Memory B cell (primary cell): ENCODE measurements around the gene TMEM183A.
"Not testable (repeated sequence)": the region's sequence is repeated elsewhere in the genome, so short reads cannot be mapped to it uniquely, and the experiment has no call there.

Source experiments
- ATAC-seq: fragments of 150-1000 bp; cut with Tn5 transposase; 2 replicates; pipeline ENCODE4 v1.10.0; 2021; ENCODE audit warnings: low read depth, mild to moderate bottlenecking, moderate library complexity
- DNase-seq, 2 donors: peaks; one replicate each; pipeline ENCODE4 v3.0.0; 2022; ENCODE audit warnings: low spot score in 2 of 2
- H3K27ac Mint-ChIP-seq: one replicate; pipeline ENCODE4 v1.8.0; 2022; ENCODE audit warnings: mild to moderate bottlenecking, moderate library complexity, mixed read lengths
- H3K27me3 Mint-ChIP-seq: one replicate; pipeline ENCODE4 v1.8.0; 2022; ENCODE audit warnings: mixed read lengths
- H3K36me3 Mint-ChIP-seq: one replicate; pipeline ENCODE4 v1.8.0; 2022; ENCODE audit warnings: mild to moderate bottlenecking, mixed read lengths
- H3K4me1 Mint-ChIP-seq: one replicate; pipeline ENCODE4 v1.8.0; 2022; ENCODE audit warnings: mixed read lengths
- H3K4me3 Mint-ChIP-seq: one replicate; pipeline ENCODE4 v1.8.0; 2022; ENCODE audit warnings: mild to moderate bottlenecking, moderate library complexity, mixed read lengths
- H3K9me3 Mint-ChIP-seq: one replicate; pipeline ENCODE4 v1.8.0; 2022; ENCODE audit warnings: mixed read lengths

TMEM183A gene

DNA sequence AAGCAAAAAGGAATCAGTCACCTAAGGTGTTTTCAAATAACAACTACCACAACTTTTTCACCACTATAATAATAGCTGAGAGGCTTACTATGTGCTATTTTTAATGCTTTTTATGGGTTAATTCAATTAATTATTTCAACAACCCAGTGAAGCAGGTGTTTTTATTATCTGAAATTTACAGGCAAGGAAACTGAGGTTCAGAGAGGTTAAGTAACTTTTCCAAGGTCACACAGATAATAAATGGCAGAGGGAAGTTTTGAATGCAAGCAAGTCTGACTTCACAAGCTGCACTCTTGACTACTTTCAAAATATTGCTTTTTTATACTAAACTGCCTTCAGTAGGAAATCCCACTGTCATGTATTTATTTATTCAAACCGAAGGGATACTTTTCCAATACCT lies 4.2 kb upstream of the TMEM183A start:
- Mint-ChIP-seq H3K36me3 (no peaks in the 10 kb centered on the region), H3K27me3 (no peaks in the 10 kb centered on the region), H3K4me1 (peaks cover 17% of the 10 kb centered on the region), H3K4me3 (no peak overlapping the region), H3K9me3 (peaks cover 2% of the 10 kb centered on the region), H3K27ac (no peak overlapping the region)
- no peak for DNase-seq
- ATAC-seq: no peak

GRCh38 chr1:203005395-203006142 lies 1.6 kb upstream of the TMEM183A start:
- not testable (repeated sequence) for H3K27me3 Mint-ChIP-seq, DNase-seq, H3K36me3 Mint-ChIP-seq, H3K9me3 Mint-ChIP-seq, ATAC-seq
- H3K4me1 Mint-ChIP-seq: peaks cover 21% of the 10 kb centered on the region
- peak overlapping the region; percentile 91 for H3K4me3 Mint-ChIP-seq
- peak overlapping the region; percentile 95 for H3K27ac Mint-ChIP-seq

DNA sequence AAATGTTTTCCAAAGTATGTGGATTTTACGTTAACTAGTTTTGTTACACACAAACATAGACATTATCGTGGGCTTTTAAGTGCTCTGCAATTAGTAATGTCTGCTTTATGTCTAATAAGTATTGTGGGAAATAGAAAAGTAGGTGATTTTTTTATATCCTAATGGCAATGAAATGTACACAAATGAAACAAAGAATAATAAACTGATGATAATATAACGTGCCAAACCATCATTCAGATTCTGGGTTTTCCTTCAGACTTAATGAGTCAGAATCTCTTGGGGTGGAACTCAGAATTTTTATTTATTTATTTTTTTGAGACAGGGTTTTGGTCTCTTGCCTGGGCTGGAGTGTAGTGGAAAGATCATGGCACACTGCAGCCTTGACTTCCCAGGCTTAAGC lies 2.0 kb downstream of the TMEM183A start:
- H3K4me3 Mint-ChIP-seq: no peak overlapping the region
- ATAC-seq (no peak), DNase-seq (no peak)
- H3K36me3 Mint-ChIP-seq: peaks cover 22% of the 10 kb centered on the region
- peaks cover 26% of the 10 kb centered on the region for H3K4me1 Mint-ChIP-seq
- H3K27me3 Mint-ChIP-seq: no peaks in the 10 kb centered on the region
- peaks cover 2% of the 10 kb centered on the region for H3K9me3 Mint-ChIP-seq
- H3K27ac Mint-ChIP-seq: no peak overlapping the region

DNA sequence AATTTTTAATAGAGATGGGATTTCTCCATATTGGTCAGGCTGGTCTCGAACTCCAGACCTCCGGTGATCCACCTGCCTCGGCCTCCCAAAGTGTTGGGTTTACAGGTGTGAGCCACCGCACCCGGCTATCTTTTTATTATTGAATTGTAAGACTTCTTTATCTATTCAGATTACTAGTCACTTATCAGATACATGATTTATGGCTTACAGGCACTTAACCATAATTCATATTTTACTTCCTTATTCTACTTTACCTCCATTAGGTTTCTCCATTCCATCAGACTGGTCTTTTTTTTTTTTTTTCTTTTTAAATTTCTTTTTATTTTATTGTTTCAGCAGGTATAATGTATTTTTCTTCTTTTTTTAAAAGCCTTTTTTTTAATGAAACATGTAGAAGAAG lies 4.4 kb downstream of the TMEM183A start:
- Mint-ChIP-seq H3K36me3 (peaks cover 30% of the 10 kb centered on the region), H3K4me3 (no peak overlapping the region), H3K27ac (no peak overlapping the region)

DNA sequence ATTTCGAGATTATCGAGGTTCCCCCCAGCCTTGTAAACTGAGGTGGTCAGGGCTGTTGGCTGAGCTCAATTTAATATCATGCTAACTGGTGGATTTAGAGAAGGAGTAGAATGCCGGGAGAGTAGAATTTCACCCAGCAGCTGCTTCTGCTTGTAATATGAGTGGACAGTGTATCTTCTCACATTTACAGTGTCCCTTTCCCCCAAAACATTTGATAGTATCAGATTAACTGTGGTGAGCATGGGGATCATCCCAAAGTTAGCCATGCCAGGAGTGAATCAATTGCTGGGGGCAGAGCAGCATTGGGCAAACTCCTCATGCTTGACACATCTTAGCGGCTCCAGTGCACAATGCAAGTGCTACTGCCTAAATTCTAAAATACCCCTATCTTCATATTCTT lies 9.9 kb downstream of the TMEM183A start:
- Mint-ChIP-seq H3K9me3 (no peaks in the 10 kb centered on the region), H3K4me3 (no peak overlapping the region), H3K27me3 (no peaks in the 10 kb centered on the region), H3K27ac (no peak overlapping the region), H3K4me1 (peaks cover 9% of the 10 kb centered on the region), H3K36me3 (peaks cover 36% of the 10 kb centered on the region)
- no peak for ATAC-seq
- DNase-seq: no peak

More for the DNA sequence above, 4.4 kb downstream of the TMEM183A start:
- DNase-seq (no peak), ATAC-seq (no peak)
- H3K4me1 Mint-ChIP-seq: peaks cover 23% of the 10 kb centered on the region
- no peaks in the 10 kb centered on the region for H3K27me3 Mint-ChIP-seq
- no peaks in the 10 kb centered on the region for H3K9me3 Mint-ChIP-seq

- peaks cover 7% of the 10 kb centered on the region for H3K4me1 Mint-ChIP-seq
- H3K9me3 Mint-ChIP-seq: no peaks in the 10 kb centered on the region
- H3K27ac Mint-ChIP-seq: no peak overlapping the region
- no peak overlapping the region for H3K4me3 Mint-ChIP-seq
- peaks cover 33% of the 10 kb centered on the region for H3K36me3 Mint-ChIP-seq
- no peak for DNase-seq
- ATAC-seq: no peak
- no peaks in the 10 kb centered on the region for H3K27me3 Mint-ChIP-seq
Observed at GRCh38 chr1:203017692-203018091, 10.5 kb downstream of the TMEM183A start.

DNA sequence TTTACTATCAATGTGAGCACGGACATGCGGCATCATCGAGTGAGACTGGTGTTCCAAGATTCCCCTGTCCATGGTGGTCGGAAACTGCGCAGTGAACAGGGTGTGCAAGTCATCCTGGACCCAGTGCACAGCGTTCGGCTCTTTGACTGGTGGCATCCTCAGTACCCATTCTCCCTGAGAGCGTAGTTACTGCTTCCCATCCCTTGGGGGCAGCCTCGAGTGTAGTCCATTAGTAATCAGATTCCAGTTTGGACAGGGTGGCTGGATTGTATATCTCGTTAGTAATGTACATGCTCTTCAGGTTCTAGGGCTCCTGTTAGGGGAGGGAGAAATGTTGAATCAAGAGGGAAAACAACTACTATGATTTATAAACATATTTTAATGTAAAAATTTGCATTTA lies 15.7 kb downstream of the TMEM183A start:
- not testable (repeated sequence) for DNase-seq, ATAC-seq, H3K4me3 Mint-ChIP-seq, H3K27me3 Mint-ChIP-seq, H3K9me3 Mint-ChIP-seq, H3K27ac Mint-ChIP-seq, H3K4me1 Mint-ChIP-seq
- peaks cover 20% of the 10 kb centered on the region for H3K36me3 Mint-ChIP-seq

- Mint-ChIP-seq H3K4me1 (peaks cover 7% of the 10 kb centered on the region), H3K27me3 (peaks cover 4% of the 10 kb centered on the region), H3K27ac (peak overlapping the region; percentile 86), H3K4me3 (peak overlapping the region; percentile 77), H3K9me3 (peaks cover 3% of the 10 kb centered on the region), H3K36me3 (peaks cover 5% of the 10 kb centered on the region)
- no peak for ATAC-seq
- no peak for DNase-seq
Observed at GRCh38 chr1:203025686-203026030, 18.5 kb downstream of the TMEM183A start.

GRCh38 chr1:203026031-203026665 lies 19.0 kb downstream of the TMEM183A start, which contains the start of gene PPFIA4:
Gene PPFIA4, plus strand, starts transcription at chr1:203026491. Its CDS starts 12,518 bp downstream, at chr1:203039009.
- peak within 1 kb of the TSS; percentile 86 for H3K27ac Mint-ChIP-seq
- DNase-seq (peak; percentile 83 to 85), ATAC-seq (peak; percentile 93)
- H3K27me3 Mint-ChIP-seq: peaks cover 4% of the 10 kb centered on the region
- H3K4me3 Mint-ChIP-seq: peak within 1 kb of the TSS; percentile 77
- peaks cover 4% of the 10 kb centered on the region for H3K36me3 Mint-ChIP-seq
- peaks cover 3% of the 10 kb centered on the region for H3K9me3 Mint-ChIP-seq
- H3K4me1 Mint-ChIP-seq: peaks cover 7% of the 10 kb centered on the region

DNA sequence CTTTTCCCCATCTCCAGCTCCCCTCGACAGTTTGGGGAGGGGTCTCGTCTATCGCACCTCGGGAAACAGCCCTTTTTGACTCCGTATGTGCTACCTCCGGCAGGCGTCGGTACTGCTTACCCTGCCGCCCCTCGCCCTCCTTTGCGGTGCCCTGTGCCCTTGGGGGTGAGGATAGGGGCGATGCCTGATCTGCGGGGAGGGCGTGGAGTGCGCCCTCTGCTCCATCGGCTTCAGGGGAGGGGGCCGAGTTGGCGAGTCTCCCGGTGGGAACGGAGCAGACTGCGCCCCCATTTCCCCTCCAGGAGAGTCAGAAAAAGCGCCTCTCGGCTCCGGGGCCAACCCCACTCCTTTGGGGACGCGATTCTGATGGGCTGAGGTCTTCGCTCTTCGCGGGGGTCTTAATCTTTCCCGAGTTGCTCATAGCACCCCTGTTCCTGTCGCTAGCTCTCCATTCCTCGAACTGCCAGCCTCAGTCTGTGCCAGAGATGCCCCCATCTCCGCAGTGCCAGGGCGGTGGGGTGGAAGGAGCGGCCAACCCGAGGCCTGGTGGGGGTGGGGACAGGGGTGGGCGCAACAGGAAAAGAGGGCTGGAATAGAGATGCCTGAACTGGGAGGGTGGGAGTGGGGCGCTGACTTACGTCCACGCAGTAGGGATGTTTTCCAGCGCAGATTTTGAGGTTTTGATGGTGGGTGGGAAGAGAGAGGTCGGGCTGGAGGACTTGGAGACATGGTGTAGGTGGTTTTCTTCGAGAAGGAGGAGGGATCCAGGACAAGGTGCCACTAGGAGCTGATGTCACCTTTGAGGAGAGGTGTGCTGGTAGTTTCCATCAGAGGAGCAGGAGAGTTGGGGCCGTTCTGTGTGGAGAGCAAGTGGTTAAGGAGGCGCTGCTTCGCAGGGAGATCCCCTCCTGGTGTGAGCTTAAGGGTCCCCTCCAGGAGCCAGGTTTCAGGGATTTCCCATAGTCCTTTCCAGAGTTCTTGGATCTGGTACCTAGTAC lies 19.8 kb downstream of the TMEM183A start:
- Mint-ChIP-seq H3K27me3 (peaks cover 4% of the 10 kb centered on the region), H3K4me3 (peak overlapping the region; percentile 64), H3K36me3 (peaks cover 4% of the 10 kb centered on the region), H3K27ac (no peak overlapping the region), H3K4me1 (peaks cover 7% of the 10 kb centered on the region), H3K9me3 (peaks cover 3% of the 10 kb centered on the region)
- peak; percentile 33 for ATAC-seq
- DNase-seq: no peak

DNA sequence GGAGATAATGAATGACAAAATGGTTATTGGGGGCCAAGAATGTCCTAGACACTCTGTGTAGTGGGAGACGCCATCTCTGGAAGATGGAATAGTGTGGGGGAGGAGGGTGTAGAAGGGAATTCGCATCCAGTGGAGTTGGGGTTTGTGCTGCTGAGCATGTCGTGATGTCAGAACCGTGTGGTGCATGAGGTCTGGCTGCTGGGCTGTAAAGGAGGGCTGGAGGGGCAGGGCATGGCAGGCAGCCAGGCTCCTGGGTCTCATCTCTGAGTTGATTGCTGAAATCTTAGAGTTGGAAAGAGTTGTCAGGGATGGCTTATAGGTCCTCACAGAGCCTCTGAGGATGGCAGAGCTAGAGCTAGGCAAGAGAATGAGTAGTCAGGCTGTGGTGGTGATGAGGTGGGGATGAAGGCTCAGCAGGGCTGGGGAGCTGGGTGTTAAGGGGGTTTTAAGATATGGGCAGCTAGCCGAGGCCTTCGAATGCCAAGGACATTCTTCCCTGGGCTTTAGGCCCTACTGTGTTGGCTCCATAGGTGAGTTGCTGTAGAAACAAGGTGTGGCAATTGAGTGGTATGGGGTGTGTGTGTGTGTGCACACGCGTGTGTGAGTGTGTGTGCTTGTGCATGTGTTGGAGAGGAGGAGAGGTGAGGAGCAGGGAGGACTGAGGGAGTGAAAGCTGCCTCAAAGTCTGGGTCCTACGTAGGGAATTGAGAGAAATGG lies 21.1 kb downstream of the TMEM183A start:
- Mint-ChIP-seq H3K9me3 (peaks cover 3% of the 10 kb centered on the region), H3K27ac (no peak overlapping the region), H3K27me3 (peaks cover 4% of the 10 kb centered on the region), H3K4me3 (no peak overlapping the region), H3K36me3 (peaks cover 2% of the 10 kb centered on the region), H3K4me1 (peaks cover 7% of the 10 kb centered on the region)
- ATAC-seq (no peak), DNase-seq (no peak)

GRCh38 chr1:203028784-203029553 lies 21.8 kb downstream of the TMEM183A start:
- Mint-ChIP-seq H3K27ac (no peak overlapping the region), H3K9me3 (peaks cover 3% of the 10 kb centered on the region), H3K27me3 (peaks cover 6% of the 10 kb centered on the region), H3K4me3 (no peak overlapping the region), H3K4me1 (peaks cover 7% of the 10 kb centered on the region), H3K36me3 (peaks cover 2% of the 10 kb centered on the region)
- DNase-seq: no peak
- no peak for ATAC-seq

DNA sequence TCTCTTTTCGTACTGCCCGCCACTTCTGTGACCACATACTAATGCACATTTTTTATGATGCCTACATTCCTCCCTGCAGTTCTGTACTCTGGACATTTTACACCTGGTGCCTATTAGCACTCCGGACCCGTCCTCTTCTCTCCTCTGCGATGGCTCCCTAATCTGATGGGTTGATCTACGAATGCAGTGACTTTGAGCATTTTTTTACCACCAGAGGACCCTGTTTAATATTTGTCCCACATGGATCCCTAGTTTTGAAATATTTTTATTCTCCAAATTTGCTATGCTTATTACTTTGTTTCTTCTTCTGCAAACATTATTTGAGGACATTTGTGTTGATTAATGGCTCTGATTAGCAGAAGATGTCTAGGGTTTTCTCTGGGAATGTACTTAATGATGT lies 24.3 kb downstream of the TMEM183A start:
- Mint-ChIP-seq H3K4me3 (no peak overlapping the region), H3K4me1 (peaks cover 2% of the 10 kb centered on the region), H3K27ac (no peak overlapping the region), H3K27me3 (peaks cover 10% of the 10 kb centered on the region), H3K9me3 (no peaks in the 10 kb centered on the region), H3K36me3 (no peaks in the 10 kb centered on the region)
- ATAC-seq (no peak), DNase-seq (no peak)
